ENCODE data around the gene EHMT1.

EHMT1 gene

GRCh38 chr9:137668203-137668602 is 49.4 kb downstream of the EHMT1 start:
- H3K4me3 Mint-ChIP-seq: no peak overlapping the region
- DNase-seq (no peak), ATAC-seq (replicated peaks) (no peak)
- H3K4me1 Mint-ChIP-seq (ENCODE audit: low read depth in 2 of 2): peaks cover 32 to 35% of the 10 kb centered on the region in 2 donors
- H3K27ac Mint-ChIP-seq: peak overlapping the region; percentile 67 to 80
- H3K27me3 Mint-ChIP-seq: no peaks in the 10 kb centered on the region
- H3K36me3 Mint-ChIP-seq (ENCODE audit: insufficient read depth): peaks cover 20% of the 10 kb centered on the region
- no peaks in the 10 kb centered on the region for H3K9me3 Mint-ChIP-seq

- Mint-ChIP-seq H3K36me3 (ENCODE audit: insufficient read depth) (peaks cover 17% of the 10 kb centered on the region), H3K27me3 (no peaks in the 10 kb centered on the region), H3K27ac (peak overlapping the region; percentile 1 to 80), H3K9me3 (no peaks in the 10 kb centered on the region), H3K4me1 (ENCODE audit: low read depth in 2 of 2) (peaks cover 31 to 35% of the 10 kb centered on the region in 2 donors), H3K4me3 (no peak overlapping the region)
- no peak for ATAC-seq (replicated peaks)
- no peak for DNase-seq
Measured at GRCh38 chr9:137669261-137669672, 50.5 kb downstream of the EHMT1 start.

DNA sequence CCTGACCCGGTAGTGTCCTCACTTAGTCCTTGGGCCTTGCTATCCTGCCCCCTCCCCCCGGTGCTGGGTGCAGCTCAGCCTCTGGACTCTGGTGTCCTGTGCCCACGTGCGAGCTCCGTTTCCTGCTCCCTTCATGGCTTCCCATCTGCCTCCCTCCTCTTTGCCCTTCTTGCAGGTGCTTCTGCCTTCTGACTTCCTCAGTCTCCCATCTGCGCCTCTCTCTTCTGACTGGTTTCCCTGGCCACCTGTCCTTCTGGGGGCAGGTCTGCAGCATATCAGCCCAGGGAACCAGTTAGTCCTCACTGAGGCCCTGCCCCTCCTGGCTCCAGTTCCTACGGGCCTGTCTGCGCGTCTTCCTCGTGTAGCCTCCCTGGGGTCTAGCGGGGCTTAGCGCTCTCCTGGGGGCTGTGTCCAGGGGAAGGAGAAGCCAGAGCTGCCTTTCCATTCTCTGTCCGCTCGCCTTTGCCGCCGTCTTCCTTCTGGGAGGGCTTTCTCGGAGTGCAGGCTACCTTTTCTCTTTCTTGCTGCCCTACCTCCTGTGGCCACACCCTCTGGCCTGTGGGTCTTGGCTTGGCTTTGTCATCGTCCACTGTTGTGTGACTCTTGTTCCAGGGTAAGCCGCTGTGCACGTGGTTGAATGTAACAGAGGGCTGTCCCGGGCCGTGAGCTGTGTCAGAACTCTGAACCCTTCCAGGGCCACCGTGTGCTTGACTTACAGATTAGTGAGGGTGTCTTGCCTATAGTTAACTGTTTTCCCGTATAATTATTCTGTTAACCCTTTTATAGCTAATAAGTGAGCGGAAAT is 51.8 kb downstream of the EHMT1 start:
- peaks cover 33 to 37% of the 10 kb centered on the region in 2 donors for H3K4me1 Mint-ChIP-seq (ENCODE audit: low read depth in 2 of 2)
- no peaks in the 10 kb centered on the region for H3K9me3 Mint-ChIP-seq
- no peak for ATAC-seq (replicated peaks)
- no peak overlapping the region for H3K4me3 Mint-ChIP-seq
- DNase-seq: no peak
- H3K27me3 Mint-ChIP-seq: no peaks in the 10 kb centered on the region
- peaks cover 15% of the 10 kb centered on the region for H3K36me3 Mint-ChIP-seq (ENCODE audit: insufficient read depth)
- H3K27ac Mint-ChIP-seq: peak overlapping the region; percentile 39 to 80

DNA sequence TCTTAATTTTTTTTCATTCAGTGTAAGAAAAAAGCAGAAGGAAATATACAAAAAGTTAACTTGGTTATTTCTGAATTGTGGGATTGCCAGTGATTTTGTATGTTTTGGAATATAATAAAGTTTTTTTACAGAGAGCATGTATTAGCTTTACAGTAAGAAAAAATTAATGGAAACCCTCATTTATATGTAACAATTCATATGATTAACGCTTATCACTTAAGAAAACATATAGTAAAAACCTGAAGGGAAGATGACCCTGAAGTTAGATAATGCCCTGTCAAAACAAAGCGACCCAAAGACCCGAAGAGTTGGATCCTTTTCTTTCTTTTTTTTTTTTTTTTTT is 52.4 kb downstream of the EHMT1 start:
- Mint-ChIP-seq H3K36me3 (ENCODE audit: insufficient read depth) (peaks cover 18% of the 10 kb centered on the region), H3K9me3 (no peaks in the 10 kb centered on the region), H3K27ac (peak overlapping the region; percentile 39 to 80), H3K4me1 (ENCODE audit: low read depth in 2 of 2) (peaks cover 33 to 37% of the 10 kb centered on the region in 2 donors), H3K27me3 (no peaks in the 10 kb centered on the region), H3K4me3 (no peak overlapping the region)
- DNase-seq (no peak), ATAC-seq (replicated peaks) (no peak)

DNA sequence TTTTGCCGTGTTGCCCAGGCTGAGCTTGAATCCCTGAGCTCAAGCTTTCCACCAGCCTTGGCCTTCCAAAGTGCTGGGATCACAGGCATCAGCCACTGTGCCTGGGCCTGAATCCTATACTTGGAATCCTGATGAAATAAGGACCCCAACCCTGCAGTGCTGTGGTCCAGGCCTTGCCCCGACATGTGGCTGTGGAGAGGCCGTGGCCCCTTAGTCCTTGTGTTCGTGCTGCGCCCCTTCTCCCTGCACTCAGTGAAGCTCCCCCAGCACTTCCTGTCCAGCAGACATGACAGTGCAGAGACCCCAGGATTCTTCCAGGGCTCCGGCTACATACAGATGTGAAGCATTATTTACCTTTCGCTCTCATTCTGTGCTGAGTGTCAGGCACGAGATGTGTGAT is 52.9 kb downstream of the EHMT1 start:
- ATAC-seq (replicated peaks) (no peak), DNase-seq (no peak)
- Mint-ChIP-seq H3K4me1 (ENCODE audit: low read depth in 2 of 2) (peaks cover 33 to 37% of the 10 kb centered on the region in 2 donors), H3K27me3 (no peaks in the 10 kb centered on the region), H3K36me3 (ENCODE audit: insufficient read depth) (peaks cover 19% of the 10 kb centered on the region), H3K4me3 (no peak overlapping the region), H3K9me3 (no peaks in the 10 kb centered on the region), H3K27ac (no peak overlapping the region)

DNA sequence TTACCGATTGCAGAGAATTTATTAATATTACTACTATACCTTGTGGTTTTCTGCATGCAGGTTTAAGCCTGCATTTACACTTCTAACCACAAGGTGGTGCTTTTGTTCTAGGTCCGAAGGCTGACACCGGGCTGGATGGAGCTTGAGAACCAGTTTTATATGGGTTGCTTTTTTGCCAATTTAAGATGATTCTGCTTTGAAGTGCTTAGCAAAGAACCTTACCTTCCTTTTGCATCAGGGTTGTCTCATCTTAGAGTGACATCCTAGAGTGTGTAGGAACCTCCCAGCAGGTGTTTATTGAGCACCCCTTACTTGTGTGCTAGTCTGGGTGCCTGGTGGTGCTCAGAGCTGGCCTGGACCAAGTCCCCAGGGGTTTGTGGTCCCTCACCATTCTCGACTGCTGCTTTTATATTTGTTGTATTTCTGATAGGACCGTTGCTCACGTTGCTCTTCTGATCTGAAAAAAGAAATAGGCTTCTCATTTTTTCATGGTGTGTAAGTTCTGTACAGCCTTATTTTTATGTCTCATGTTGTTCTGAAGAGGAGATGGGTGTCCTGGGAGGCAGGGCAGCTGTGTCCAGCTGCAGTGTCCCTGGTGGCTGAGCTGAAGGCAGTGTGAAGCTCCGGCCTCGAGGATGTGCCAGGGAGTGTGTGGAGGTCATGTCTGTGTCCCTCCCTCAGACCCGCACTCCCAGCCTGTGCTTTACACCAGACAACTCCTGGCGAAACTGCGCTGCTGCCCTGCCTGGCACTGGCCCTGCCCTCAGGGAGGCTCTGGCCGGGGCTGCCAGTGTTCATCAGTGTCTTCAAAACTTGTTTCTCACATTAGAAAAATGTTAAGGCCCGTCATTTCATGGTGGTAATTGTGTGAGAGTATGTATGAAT is 54.3 kb downstream of the EHMT1 start:
- Mint-ChIP-seq H3K27me3 (no peaks in the 10 kb centered on the region), H3K27ac (peak overlapping the region; percentile 53 to 57), H3K4me1 (ENCODE audit: low read depth in 2 of 2) (peaks cover 26 to 29% of the 10 kb centered on the region in 2 donors), H3K36me3 (ENCODE audit: insufficient read depth) (peaks cover 27% of the 10 kb centered on the region), H3K4me3 (no peak overlapping the region), H3K9me3 (no peaks in the 10 kb centered on the region)
- ATAC-seq (replicated peaks) (peak; percentile 72), DNase-seq (peak; percentile 40 to 56 (median 43))

GRCh38 chr9:137673886-137674285 is 55.1 kb downstream of the EHMT1 start:
- Mint-ChIP-seq H3K4me1 (ENCODE audit: low read depth in 2 of 2) (peaks cover 28 to 30% of the 10 kb centered on the region in 2 donors), H3K4me3 (no peak overlapping the region), H3K36me3 (ENCODE audit: insufficient read depth) (peaks cover 27% of the 10 kb centered on the region), H3K9me3 (no peaks in the 10 kb centered on the region), H3K27ac (peak overlapping the region in 1 of 2 donors; percentile 57), H3K27me3 (no peaks in the 10 kb centered on the region)
- DNase-seq (no peak), ATAC-seq (replicated peaks) (no peak)

GRCh38 chr9:137674307-137674975 is 55.6 kb downstream of the EHMT1 start:
- Mint-ChIP-seq H3K27me3 (no peaks in the 10 kb centered on the region), H3K4me1 (ENCODE audit: low read depth in 2 of 2) (peaks cover 26 to 29% of the 10 kb centered on the region in 2 donors), H3K36me3 (ENCODE audit: insufficient read depth) (peaks cover 23% of the 10 kb centered on the region), H3K4me3 (no peak overlapping the region), H3K9me3 (no peaks in the 10 kb centered on the region), H3K27ac (no peak overlapping the region)
- DNase-seq: no peak
- ATAC-seq (replicated peaks): no peak

DNA sequence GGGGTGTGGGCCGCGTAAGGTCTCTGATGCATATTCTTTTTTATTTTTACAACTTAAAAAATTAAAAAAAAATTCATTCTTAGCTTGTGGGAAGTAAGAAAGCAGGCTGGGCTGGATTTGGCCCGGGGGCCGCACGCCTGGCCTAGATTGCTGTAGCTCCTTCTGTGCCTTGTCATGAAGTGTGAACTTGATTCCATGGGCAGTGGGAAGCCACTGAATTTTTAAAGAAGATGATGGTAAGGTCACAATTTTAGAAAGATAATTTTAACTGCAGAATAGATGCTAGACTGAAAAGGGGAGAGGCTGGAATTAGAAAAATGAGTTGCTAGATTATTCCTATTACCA is 56.1 kb downstream of the EHMT1 start:
- H3K4me1 Mint-ChIP-seq (ENCODE audit: low read depth in 2 of 2): peaks cover 28 to 32% of the 10 kb centered on the region in 2 donors
- no peak overlapping the region for H3K27ac Mint-ChIP-seq
- no peak for DNase-seq
- H3K4me3 Mint-ChIP-seq: no peak overlapping the region
- ATAC-seq (replicated peaks): no peak
- peaks cover 18% of the 10 kb centered on the region for H3K36me3 Mint-ChIP-seq (ENCODE audit: insufficient read depth)
- H3K27me3 Mint-ChIP-seq: no peaks in the 10 kb centered on the region
- no peaks in the 10 kb centered on the region for H3K9me3 Mint-ChIP-seq

DNA sequence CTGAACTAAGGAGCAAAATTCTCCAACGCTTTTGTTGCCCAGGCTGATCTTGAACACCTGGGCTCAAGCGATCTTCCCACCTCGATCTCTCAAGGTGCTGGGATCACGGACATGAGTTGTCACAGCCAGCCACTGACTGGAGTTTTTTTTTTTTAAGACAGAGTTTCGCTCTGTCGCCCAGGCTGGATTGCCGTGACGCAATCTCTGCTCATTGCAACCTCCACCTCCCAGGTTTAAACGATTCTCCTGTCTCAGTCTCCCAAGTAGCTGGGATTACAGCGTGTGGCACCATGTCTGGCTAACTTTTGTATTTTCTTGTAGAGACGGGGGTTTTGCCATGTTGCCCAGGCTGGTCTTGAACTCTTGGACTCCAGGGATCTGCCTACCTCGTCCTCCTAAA is 58.2 kb downstream of the EHMT1 start:
- Mint-ChIP-seq H3K9me3 (no peaks in the 10 kb centered on the region), H3K27me3 (no peaks in the 10 kb centered on the region), H3K36me3 (ENCODE audit: insufficient read depth) (peaks cover 20% of the 10 kb centered on the region), H3K27ac (no peak overlapping the region), H3K4me3 (no peak overlapping the region), H3K4me1 (ENCODE audit: low read depth in 2 of 2) (peaks cover 24 to 33% of the 10 kb centered on the region in 2 donors)
- no peak for DNase-seq
- no peak for ATAC-seq (replicated peaks)

GRCh38 chr9:137678202-137678601 is 59.4 kb downstream of the EHMT1 start:
- peaks cover 24 to 27% of the 10 kb centered on the region in 2 donors for H3K4me1 Mint-ChIP-seq (ENCODE audit: low read depth in 2 of 2)
- H3K4me3 Mint-ChIP-seq: no peak overlapping the region

DNA sequence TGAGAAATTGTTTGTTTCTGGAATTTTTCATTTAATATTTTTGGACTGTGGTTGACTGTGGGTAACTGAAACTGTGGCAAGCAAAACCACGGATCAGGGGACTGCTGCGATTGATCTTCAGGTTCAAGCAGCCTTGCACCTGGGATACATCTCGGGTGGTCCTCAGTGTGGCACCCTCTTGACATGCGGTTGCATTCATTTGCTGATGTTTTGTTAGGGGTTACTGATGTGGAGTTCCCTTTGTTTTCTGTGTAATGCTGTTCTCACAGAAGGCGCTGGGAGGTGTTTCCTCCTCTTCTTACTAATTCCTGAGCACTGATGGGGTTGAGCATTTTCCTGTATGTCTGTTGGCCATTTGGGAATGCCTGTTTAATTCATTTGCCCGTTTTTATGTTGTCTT is 60.4 kb downstream of the EHMT1 start:
- Mint-ChIP-seq H3K9me3 (no peaks in the 10 kb centered on the region), H3K36me3 (ENCODE audit: insufficient read depth) (peaks cover 22% of the 10 kb centered on the region), H3K27ac (peak overlapping the region; percentile 61 to 85), H3K4me3 (no peak overlapping the region), H3K4me1 (ENCODE audit: low read depth in 2 of 2) (peaks cover 20 to 24% of the 10 kb centered on the region in 2 donors), H3K27me3 (no peaks in the 10 kb centered on the region)
- ATAC-seq (replicated peaks) (no peak), DNase-seq (no peak)

More at GRCh38 chr9:137678202-137678601, 59.4 kb downstream of the EHMT1 start:
- DNase-seq (no peak), ATAC-seq (replicated peaks) (no peak)
- Mint-ChIP-seq H3K9me3 (no peaks in the 10 kb centered on the region), H3K27me3 (no peaks in the 10 kb centered on the region), H3K27ac (no peak overlapping the region), H3K36me3 (ENCODE audit: insufficient read depth) (peaks cover 21% of the 10 kb centered on the region)

- DNase-seq (no peak), ATAC-seq (replicated peaks) (no peak)
- Mint-ChIP-seq H3K4me3 (no peak overlapping the region), H3K9me3 (no peaks in the 10 kb centered on the region), H3K36me3 (ENCODE audit: insufficient read depth) (peaks cover 18% of the 10 kb centered on the region), H3K27me3 (no peaks in the 10 kb centered on the region), H3K27ac (peak overlapping the region; percentile 61 to 85), H3K4me1 (ENCODE audit: low read depth in 2 of 2) (peaks cover 20% of the 10 kb centered on the region in 2 donors)
Measured at GRCh38 chr9:137679695-137680305, 61.0 kb downstream of the EHMT1 start.
